ENCODE results near the gene ZSWIM6. TPM values are rescaled to one million over a fixed set of nuclear protein-coding genes. Genes with fewer than 3 reads are reported as not detected.

ZSWIM6 gene
- total and polyA plus RNA-seq, 2 experiments from 2014 or later, result 9.0 to 12.7 TPM

DNA sequence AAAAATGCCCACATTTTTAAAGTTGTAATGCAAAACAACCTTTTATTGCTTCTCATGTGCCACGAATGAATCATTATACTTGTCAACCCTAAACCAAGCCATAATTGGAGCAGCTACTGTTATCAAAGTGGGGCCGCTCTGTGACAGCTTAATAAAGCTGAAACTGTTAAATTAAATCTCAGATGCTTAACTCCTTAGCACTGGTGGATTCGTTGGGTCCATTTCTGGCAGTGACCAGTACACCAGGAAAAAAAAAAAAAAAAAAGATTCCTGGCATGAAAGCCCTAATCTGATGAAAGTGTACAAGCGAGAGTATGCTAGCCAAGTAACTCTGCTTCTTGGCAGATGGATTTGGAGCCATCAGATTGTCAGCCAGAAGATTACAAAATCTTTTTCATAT is 164.8 kb downstream of the ZSWIM6 start:
- Histone ChIP-seq H3K4me2 (no peak overlapping the region), H3K4me1 (ENCODE audit: insufficient read depth) (no peaks in the 10 kb centered on the region), H3K9me3 (ENCODE audit: low read depth) (no peaks in the 10 kb centered on the region), H4K20me1 (ENCODE audit: insufficient read depth, poor library complexity, severe bottlenecking) (peaks cover 3% of the 10 kb centered on the region), H3K4me3 (no peak overlapping the region), H3K27ac (no peak overlapping the region), H3K27me3 (no peaks in the 10 kb centered on the region), H3K9me2 (replicated peaks; ENCODE audit: insufficient read depth) (no peaks in the 10 kb centered on the region), H3K36me3 (replicated peaks; ENCODE audit: insufficient read depth, low read depth) (no peaks in the 10 kb centered on the region), H3K79me2 (peaks cover 12% of the 10 kb centered on the region), H2AFZ (no peak overlapping the region)
- TF ChIP-seq EZH2 (IDR thresholded peaks at IDR 0.05; ENCODE audit: borderline replicate concordance) (no peak), EZH2phosphoT487 (IDR thresholded peaks at IDR 0.05; ENCODE audit: low read depth, severe bottlenecking, unreplicated experiment) (no peak)
- TF ChIP-seq, protein P1, sequence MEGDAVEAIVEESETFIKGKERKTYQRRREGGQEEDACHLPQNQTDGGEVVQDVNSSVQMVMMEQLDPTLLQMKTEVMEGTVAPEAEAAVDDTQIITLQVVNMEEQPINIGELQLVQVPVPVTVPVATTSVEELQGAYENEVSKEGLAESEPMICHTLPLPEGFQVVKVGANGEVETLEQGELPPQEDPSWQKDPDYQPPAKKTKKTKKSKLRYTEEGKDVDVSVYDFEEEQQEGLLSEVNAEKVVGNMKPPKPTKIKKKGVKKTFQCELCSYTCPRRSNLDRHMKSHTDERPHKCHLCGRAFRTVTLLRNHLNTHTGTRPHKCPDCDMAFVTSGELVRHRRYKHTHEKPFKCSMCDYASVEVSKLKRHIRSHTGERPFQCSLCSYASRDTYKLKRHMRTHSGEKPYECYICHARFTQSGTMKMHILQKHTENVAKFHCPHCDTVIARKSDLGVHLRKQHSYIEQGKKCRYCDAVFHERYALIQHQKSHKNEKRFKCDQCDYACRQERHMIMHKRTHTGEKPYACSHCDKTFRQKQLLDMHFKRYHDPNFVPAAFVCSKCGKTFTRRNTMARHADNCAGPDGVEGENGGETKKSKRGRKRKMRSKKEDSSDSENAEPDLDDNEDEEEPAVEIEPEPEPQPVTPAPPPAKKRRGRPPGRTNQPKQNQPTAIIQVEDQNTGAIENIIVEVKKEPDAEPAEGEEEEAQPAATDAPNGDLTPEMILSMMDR (IDR thresholded peaks at IDR 0.05; ENCODE audit: poor library complexity), result no peak
- 77% methylated on average over 4 of the region's 4 CpGs for WGBS (ENCODE audit: low lambda C conversion rate, missing lambda C conversion rate)
- no peak for DNase-seq (ENCODE audit: low spot score)

DNA sequence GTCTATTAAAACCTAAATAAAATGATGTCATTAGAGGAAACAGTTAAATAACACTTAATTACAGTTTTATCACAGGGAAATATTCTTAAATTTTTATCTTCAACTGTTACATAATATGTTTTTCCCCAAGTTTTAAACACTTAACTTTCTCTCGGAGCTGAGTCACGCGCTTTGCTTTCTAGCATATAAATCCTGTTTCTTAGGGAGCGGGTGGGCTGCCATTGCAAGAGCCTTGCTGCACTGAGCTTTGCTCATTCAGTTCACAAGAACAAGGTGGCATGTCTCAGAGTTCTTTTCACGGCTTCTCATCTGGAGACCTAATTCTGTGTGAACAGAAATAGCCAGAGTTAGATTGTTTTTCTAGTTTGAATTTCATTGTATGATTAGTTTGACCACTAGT is 166.1 kb downstream of the ZSWIM6 start:
- Histone ChIP-seq H3K36me3 (replicated peaks; ENCODE audit: insufficient read depth, low read depth) (no peaks in the 10 kb centered on the region), H3K9me2 (replicated peaks; ENCODE audit: insufficient read depth) (no peaks in the 10 kb centered on the region), H4K20me1 (ENCODE audit: insufficient read depth, poor library complexity, severe bottlenecking) (peaks cover 3% of the 10 kb centered on the region), H3K79me2 (peaks cover 12% of the 10 kb centered on the region), H3K4me3 (no peak overlapping the region), H2AFZ (no peak overlapping the region), H3K27me3 (no peaks in the 10 kb centered on the region), H3K4me2 (no peak overlapping the region), H3K27ac (no peak overlapping the region), H3K9me3 (ENCODE audit: low read depth) (no peaks in the 10 kb centered on the region), H3K4me1 (ENCODE audit: insufficient read depth) (no peaks in the 10 kb centered on the region)
- 96% methylated on average over 5 of the region's 5 CpGs for WGBS (ENCODE audit: low lambda C conversion rate, missing lambda C conversion rate)
- DNase-seq (ENCODE audit: low spot score), result no peak
- TF ChIP-seq EZH2phosphoT487 (IDR thresholded peaks at IDR 0.05; ENCODE audit: low read depth, severe bottlenecking, unreplicated experiment) (no peak), EZH2 (IDR thresholded peaks at IDR 0.05; ENCODE audit: borderline replicate concordance) (no peak)
- TF ChIP-seq, protein P1 (IDR thresholded peaks at IDR 0.05; ENCODE audit: poor library complexity), result no peak

DNA sequence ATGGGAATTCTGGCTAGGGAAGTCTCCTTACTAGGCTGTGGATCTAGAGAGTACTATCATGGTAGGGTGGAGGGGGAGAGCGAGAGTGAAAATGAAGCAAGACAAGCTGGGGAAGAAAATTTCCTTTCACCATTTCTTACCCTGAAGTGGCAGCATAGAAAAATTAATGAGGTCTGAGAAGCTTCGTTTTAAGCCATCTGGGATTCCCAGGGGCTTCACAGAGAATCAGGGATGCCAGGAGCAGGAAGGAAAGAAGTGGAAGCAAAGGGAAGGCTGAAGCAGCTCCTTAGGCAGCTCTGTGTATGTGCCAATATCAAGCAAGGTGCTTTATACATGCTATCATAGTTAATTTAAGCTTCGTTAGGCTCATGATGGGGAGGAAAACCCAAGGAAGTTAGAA is 169.9 kb downstream of the ZSWIM6 start:
- Histone ChIP-seq H3K36me3 (replicated peaks; ENCODE audit: insufficient read depth, low read depth) (no peaks in the 10 kb centered on the region), H3K27me3 (no peaks in the 10 kb centered on the region), H3K9me2 (replicated peaks; ENCODE audit: insufficient read depth) (no peaks in the 10 kb centered on the region), H3K27ac (no peak overlapping the region), H3K4me1 (ENCODE audit: insufficient read depth) (no peaks in the 10 kb centered on the region), H3K4me2 (no peak overlapping the region), H2AFZ (no peak overlapping the region), H3K79me2 (peaks cover 15% of the 10 kb centered on the region), H3K9me3 (ENCODE audit: low read depth) (no peaks in the 10 kb centered on the region), H3K4me3 (no peak overlapping the region), H4K20me1 (ENCODE audit: insufficient read depth, poor library complexity, severe bottlenecking) (peaks cover 3% of the 10 kb centered on the region)
- no peak for DNase-seq (ENCODE audit: low spot score)
- 93% methylated on average over 3 of the region's 3 CpGs for WGBS (ENCODE audit: low lambda C conversion rate, missing lambda C conversion rate)
- TF ChIP-seq EZH2phosphoT487 (IDR thresholded peaks at IDR 0.05; ENCODE audit: low read depth, severe bottlenecking, unreplicated experiment) (no peak), EZH2 (IDR thresholded peaks at IDR 0.05; ENCODE audit: borderline replicate concordance) (no peak)
- TF ChIP-seq, protein P1 (IDR thresholded peaks at IDR 0.05; ENCODE audit: poor library complexity), result no peak
